Lower leg skin (tissue), 4 donors: ENCODE data around the gene GLRX. TPM values are rescaled to one million over a fixed set of nuclear protein-coding genes. Genes with fewer than 3 reads are reported as not detected.

Experiments used
- DNase-seq, 2 donors: peaks; one replicate each; pipeline ENCODE4 v3.0.0-alpha.2; 2019; ENCODE audit warnings: low spot score in 2 of 2
- H3K4me3 ChIP-seq: fragments of 200-600 bp; sonication (generic); 2 replicates; pipeline ENCODE4 v1.5.1; 2017; ENCODE audit warnings: mild to moderate bottlenecking, low read depth; ENCODE audit not compliant: poor library complexity, severe bottlenecking
- POLR2A ChIP-seq, 2 donors: fragments of 450-650 bp; IDR thresholded peaks; one replicate each; pipeline ENCODE4 v1.6.1; 2016 to 2017; ENCODE audit warnings: antibody characterized with exemption in 2 of 2, mild to moderate bottlenecking in 1 of 2, moderate library complexity in 1 of 2
- WGBS, 2 donors: methylation state at CpG; one replicate each; pipeline ENCODE4 v1.1.5; 2018; 5-methylcytosine and 5-hydroxymethylcytosine counted together
- intact Hi-C: fragments of 100-400 bp; cut with DNase I; formaldehyde crosslinking; loops from one replicate; pipeline ENCODE4 v1.15.0; 2023; ENCODE audit warnings: low total_unique reads
- total RNA-seq, 4 donors: library from RNA; depleted of rRNA; stranded (reverse); fragments of >200 nt; gene quantifications; one replicate each; pipeline ENCODE4 v1.1.0, GENCODE V29; 2016
- TF ChIP-seq, protein P1 (sequence below), 3 donors: fragments of 450-650 bp; IDR thresholded peaks; one replicate each; pipeline ENCODE4 v1.5.1; 2016; ENCODE audit warnings: antibody characterized with exemption in 3 of 3, mild to moderate bottlenecking in 3 of 3, moderate library complexity in 2 of 3

GLRX gene
- total RNA-seq, 4 donors from 2014 or later = 67.9 to 136 (median 105) TPM

DNA sequence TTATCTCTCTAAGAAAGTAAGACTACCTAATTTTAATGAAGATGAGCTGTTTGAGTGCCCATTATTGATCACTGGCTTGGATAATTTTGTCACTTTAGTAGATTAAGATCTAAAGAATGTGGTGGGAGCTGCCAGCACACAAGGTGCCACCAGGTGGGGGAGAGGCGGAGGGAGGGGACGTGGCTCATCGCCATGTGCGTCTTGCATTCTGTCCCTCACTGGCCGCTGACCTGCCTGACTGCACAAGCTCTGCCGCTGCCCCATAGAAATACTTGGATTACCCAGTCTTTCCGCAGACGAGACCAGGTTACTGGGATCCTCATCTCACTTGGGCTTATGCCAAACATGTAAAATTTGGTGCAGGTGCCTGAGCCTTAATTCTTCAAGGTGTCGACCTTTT, 53.8 kb downstream of the GLRX start:
- no peak for DNase-seq
- TF ChIP-seq POLR2A (IDR thresholded peaks at IDR 0.05) = no peak
- TF ChIP-seq, protein P1, sequence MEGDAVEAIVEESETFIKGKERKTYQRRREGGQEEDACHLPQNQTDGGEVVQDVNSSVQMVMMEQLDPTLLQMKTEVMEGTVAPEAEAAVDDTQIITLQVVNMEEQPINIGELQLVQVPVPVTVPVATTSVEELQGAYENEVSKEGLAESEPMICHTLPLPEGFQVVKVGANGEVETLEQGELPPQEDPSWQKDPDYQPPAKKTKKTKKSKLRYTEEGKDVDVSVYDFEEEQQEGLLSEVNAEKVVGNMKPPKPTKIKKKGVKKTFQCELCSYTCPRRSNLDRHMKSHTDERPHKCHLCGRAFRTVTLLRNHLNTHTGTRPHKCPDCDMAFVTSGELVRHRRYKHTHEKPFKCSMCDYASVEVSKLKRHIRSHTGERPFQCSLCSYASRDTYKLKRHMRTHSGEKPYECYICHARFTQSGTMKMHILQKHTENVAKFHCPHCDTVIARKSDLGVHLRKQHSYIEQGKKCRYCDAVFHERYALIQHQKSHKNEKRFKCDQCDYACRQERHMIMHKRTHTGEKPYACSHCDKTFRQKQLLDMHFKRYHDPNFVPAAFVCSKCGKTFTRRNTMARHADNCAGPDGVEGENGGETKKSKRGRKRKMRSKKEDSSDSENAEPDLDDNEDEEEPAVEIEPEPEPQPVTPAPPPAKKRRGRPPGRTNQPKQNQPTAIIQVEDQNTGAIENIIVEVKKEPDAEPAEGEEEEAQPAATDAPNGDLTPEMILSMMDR (IDR thresholded peaks at IDR 0.05) = no peak
- 95 to 99% methylated on average over 9 of the region's 9 CpGs for WGBS, 2 donors
- no peak overlapping the region for H3K4me3 ChIP-seq
- intact Hi-C loops = no loop called here

DNA sequence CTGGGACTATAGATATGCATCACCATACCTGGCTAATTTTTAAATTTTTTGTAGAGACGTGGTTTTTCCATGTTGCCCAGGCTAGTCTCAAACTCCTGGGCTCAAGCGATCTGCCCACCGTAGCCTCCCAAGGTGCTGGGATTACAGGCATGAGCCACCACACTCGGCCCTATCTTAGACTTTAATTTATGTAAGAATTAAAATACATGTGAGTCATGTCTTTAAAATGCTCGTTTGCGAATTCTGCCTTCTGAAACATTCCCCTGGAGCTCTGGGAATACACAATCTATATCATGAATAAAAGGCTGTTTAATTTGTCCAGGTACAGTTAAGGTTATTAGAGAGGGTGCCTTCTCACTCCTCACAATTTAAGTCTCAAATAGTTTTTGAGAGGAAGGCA, 58.6 kb downstream of the GLRX start:
- DNase-seq = no peak
- WGBS, 2 donors = 68 to 73% methylated on average over 6 of the region's 6 CpGs
- no peak overlapping the region for H3K4me3 ChIP-seq
- TF ChIP-seq POLR2A (IDR thresholded peaks at IDR 0.05) = no peak
- TF ChIP-seq, protein P1 (IDR thresholded peaks at IDR 0.05) = no peak
- intact Hi-C loops = no loop called here

Other genes with a start within 250 kb of the GLRX start
- 1 to 10 TPM in 1 of 4 donors, under 1 TPM in 3; 0.25 to 1.6 (median 0.56) TPM for gene GPR150, start 202.6 kb downstream of the GLRX start, total RNA-seq
- gene RFESD, start 175.9 kb downstream of the GLRX start, total RNA-seq = 1 to 10 TPM; 2.4 to 9.8 (median 6.2) TPM
- gene SPATA9, start 139.7 kb downstream of the GLRX start, total RNA-seq = under 1 TPM in 1 of 4 donors, not detected in 3; 0.99 TPM
- gene RHOBTB3, start 91.4 kb downstream of the GLRX start, total RNA-seq = 10 to 100 TPM; 16.7 to 39.4 (median 28.2) TPM
- gene ELL2, start 139.1 kb upstream of the GLRX start, total RNA-seq = 10 to 100 TPM; 32.4 to 50.3 (median 45.1) TPM